ENCODE results near the gene GNGT2. TPM values are rescaled to one million over a fixed set of nuclear protein-coding genes. Genes with fewer than 3 reads are reported as not detected.

GNGT2 gene
- total RNA-seq, 4 donors from 2014 or later, result 0.97 to 2.2 (median 2.1) TPM; not detected in 1

DNA sequence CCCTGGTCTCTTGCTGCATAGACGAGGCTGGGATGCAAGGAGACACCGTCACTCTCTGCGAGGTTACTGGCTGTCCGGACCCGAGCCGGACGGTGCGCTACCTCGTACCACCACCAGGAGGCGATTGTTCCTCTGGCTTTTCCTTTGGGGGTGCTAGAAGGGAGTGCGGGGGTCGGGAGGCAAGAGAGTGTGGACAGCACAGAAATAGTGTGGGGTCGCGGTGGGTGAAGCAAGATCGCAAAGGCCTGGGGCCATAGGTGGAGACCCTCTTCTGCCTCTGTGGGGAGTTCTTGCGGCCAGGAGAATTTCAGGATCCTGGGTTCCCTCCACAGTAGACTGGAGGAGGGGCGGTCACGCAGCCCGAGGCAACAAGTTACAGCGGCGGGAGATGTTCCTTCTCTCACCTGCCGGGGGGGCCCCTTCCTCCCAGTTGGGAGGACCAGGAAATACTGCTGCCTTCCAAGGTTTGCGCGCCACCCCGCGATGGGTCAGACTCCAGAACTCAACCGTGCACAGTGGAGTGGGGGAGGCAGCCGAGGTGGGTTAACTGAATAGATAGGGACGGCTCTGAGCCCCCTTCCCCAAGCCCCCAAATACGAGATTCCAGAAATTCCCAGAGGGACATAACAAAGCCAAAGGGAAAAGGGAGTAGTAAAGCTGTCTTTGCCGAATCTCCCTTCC lies 13.3 kb upstream of the GNGT2 start:
- Histone ChIP-seq H3K36me3 (peaks cover 0 to 30% (median 2%) of the 10 kb centered on the region in 4 donors), H3K4me1 (peaks cover 18 to 32% (median 25%) of the 10 kb centered on the region in 4 donors), H3K27ac (replicated peaks in 1 of 4) (no peak overlapping the region), H3K4me3 (peak overlapping the region; percentile 26 to 43 (median 30)), H3K9me3 (no peaks in the 10 kb centered on the region), H3K27me3 (peaks cover 0 to 91% (median 26%) of the 10 kb centered on the region in 4 donors)
- 9% methylated on average over 31 of the region's 31 CpGs for WGBS
- intact Hi-C loops (cut with DNase I), result loop anchor here (5.0 kb wide), 1 partner anchor 69 kb away; no protein-coding TSS in a partner anchor
- TF ChIP-seq, protein P1, sequence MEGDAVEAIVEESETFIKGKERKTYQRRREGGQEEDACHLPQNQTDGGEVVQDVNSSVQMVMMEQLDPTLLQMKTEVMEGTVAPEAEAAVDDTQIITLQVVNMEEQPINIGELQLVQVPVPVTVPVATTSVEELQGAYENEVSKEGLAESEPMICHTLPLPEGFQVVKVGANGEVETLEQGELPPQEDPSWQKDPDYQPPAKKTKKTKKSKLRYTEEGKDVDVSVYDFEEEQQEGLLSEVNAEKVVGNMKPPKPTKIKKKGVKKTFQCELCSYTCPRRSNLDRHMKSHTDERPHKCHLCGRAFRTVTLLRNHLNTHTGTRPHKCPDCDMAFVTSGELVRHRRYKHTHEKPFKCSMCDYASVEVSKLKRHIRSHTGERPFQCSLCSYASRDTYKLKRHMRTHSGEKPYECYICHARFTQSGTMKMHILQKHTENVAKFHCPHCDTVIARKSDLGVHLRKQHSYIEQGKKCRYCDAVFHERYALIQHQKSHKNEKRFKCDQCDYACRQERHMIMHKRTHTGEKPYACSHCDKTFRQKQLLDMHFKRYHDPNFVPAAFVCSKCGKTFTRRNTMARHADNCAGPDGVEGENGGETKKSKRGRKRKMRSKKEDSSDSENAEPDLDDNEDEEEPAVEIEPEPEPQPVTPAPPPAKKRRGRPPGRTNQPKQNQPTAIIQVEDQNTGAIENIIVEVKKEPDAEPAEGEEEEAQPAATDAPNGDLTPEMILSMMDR (IDR thresholded peaks at IDR 0.05), result peak; percentile 62 to 83 (median 69)
- no peak for TF ChIP-seq POLR2AphosphoS5 (IDR thresholded peaks at IDR 0.05)
- no peak for DNase-seq (ENCODE audit: extremely low spot score)

DNA sequence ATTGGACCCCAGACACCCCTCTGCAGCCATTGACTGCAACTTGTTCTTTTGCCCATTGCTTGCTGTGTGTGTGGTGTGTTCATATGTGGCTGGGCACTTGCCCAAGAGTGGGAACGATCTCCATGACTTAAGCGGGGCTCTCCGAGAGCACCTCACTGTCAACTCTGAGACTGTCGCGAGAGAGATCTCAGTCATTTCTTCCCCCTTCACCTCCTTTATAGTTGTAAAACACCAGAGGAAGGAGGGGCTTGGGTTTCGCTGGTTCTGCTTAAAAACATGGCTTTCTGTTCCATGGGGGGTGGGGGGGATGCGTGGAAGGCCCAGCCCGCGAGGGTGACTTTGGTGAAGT lies 12.8 kb upstream of the GNGT2 start:
- intact Hi-C loops (cut with DNase I), result loop anchor here (5.0 kb wide), 1 partner anchor 69 kb away; no protein-coding TSS in a partner anchor
- WGBS, result 25% methylated on average over 9 of the region's 9 CpGs
- peak overlapping the region in 1 of 4 donors; percentile 33 for H3K4me3 ChIP-seq
- peaks cover 20 to 32% (median 26%) of the 10 kb centered on the region in 4 donors for H3K4me1 ChIP-seq
- TF ChIP-seq POLR2A (IDR thresholded peaks at IDR 0.05; ENCODE audit: low read depth), result no peak
- TF ChIP-seq, protein P1 (IDR thresholded peaks at IDR 0.05), result no peak
- no peak for DNase-seq (ENCODE audit: extremely low spot score)
- H3K27ac ChIP-seq (replicated peaks in 1 of 4), result no peak overlapping the region
- no peaks in the 10 kb centered on the region for H3K9me3 ChIP-seq
- H3K27me3 ChIP-seq, result peaks cover 0 to 92% (median 26%) of the 10 kb centered on the region in 4 donors
- H3K36me3 ChIP-seq, result peaks cover 0 to 31% (median 2%) of the 10 kb centered on the region in 4 donors

GRCh38 chr17:49219987-49220386 lies 9.6 kb upstream of the GNGT2 start:
- WGBS, result 67% methylated on average over 12 of the region's 15 CpGs
- TF ChIP-seq, protein P1 (IDR thresholded peaks at IDR 0.05), result no peak
- TF ChIP-seq POLR2AphosphoS5 (IDR thresholded peaks at IDR 0.05), result no peak
- no peak for TF ChIP-seq POLR2A (IDR thresholded peaks at IDR 0.05; ENCODE audit: low read depth)
- TF ChIP-seq EP300 (IDR thresholded peaks at IDR 0.05), result no peak
- Histone ChIP-seq H3K27me3 (peaks cover 0 to 73% (median 20%) of the 10 kb centered on the region in 4 donors), H3K36me3 (peaks cover 0 to 35% (median 2%) of the 10 kb centered on the region in 4 donors), H3K9me3 (no peaks in the 10 kb centered on the region), H3K4me1 (peaks cover 36 to 52% (median 46%) of the 10 kb centered on the region in 4 donors), H3K27ac (replicated peaks in 1 of 4) (no peak overlapping the region), H3K4me3 (no peak overlapping the region)
- DNase-seq (ENCODE audit: extremely low spot score), result no peak
- intact Hi-C loops (cut with DNase I), result loop anchor here (5.0 kb wide), 1 partner anchor 72 kb away; no protein-coding TSS in a partner anchor

- Histone ChIP-seq H3K4me1 (peaks cover 35 to 51% (median 44%) of the 10 kb centered on the region in 4 donors), H3K9me3 (no peaks in the 10 kb centered on the region), H3K36me3 (peaks cover 0 to 35% (median 2%) of the 10 kb centered on the region in 4 donors), H3K27ac (replicated peaks in 1 of 4) (peak overlapping the region in 1 of 4 donors; percentile 14), H3K4me3 (peak overlapping the region in 1 of 4 donors; percentile 12), H3K27me3 (peaks cover 0 to 66% (median 12%) of the 10 kb centered on the region in 4 donors)
- TF ChIP-seq POLR2A (IDR thresholded peaks at IDR 0.05; ENCODE audit: low read depth) (no peak), POLR2AphosphoS5 (IDR thresholded peaks at IDR 0.05) (no peak), EP300 (IDR thresholded peaks at IDR 0.05) (no peak)
- TF ChIP-seq, protein P1 (IDR thresholded peaks at IDR 0.05), result no peak
- intact Hi-C loops (cut with DNase I), result no loop called here
- no peak for DNase-seq (ENCODE audit: extremely low spot score)
- WGBS, result 40% methylated on average over 32 of the region's 37 CpGs
Measured at GRCh38 chr17:49218941-49219913, 8.9 kb upstream of the GNGT2 start.
